GM12875 (cell line): ENCODE measurements around the gene SORCS2.

Source experiments
- H3K4me3 ChIP-seq: one replicate; pipeline ENCODE4 v1.5.1; 2011; ENCODE audit warnings: low read depth, low read length, control low read depth
- CTCF ChIP-seq: IDR thresholded peaks from 2 replicates; pipeline ENCODE4 v1.5.1; 2011; ENCODE audit warnings: low read depth, mild to moderate bottlenecking, control low read depth, inconsistent platforms, low read length, moderate library complexity, borderline replicate concordance; ENCODE audit not compliant: insufficient read depth

Gene SORCS2

GRCh38 chr4:7785017-7785416 lies 592.7 kb downstream of the SORCS2 start:
- no peak overlapping the region for H3K4me3 ChIP-seq
- no peak for TF ChIP-seq CTCF

- TF ChIP-seq CTCF, result no peak
- no peak overlapping the region for H3K4me3 ChIP-seq
These were observed 593.7 kb downstream of the SORCS2 start for GRCh38 chr4:7786040-7786439.

- H3K4me3 ChIP-seq, result no peak overlapping the region
- no peak for TF ChIP-seq CTCF
These were observed 594.2 kb downstream of the SORCS2 start for GRCh38 chr4:7786517-7786916.

GRCh38 chr4:7787067-7787466 lies 594.7 kb downstream of the SORCS2 start:
- no peak overlapping the region for H3K4me3 ChIP-seq
- no peak for TF ChIP-seq CTCF

GRCh38 chr4:7787681-7788141 lies 595.4 kb downstream of the SORCS2 start:
- H3K4me3 ChIP-seq, result no peak overlapping the region
- TF ChIP-seq CTCF, result no peak

GRCh38 chr4:7788193-7788592 lies 595.9 kb downstream of the SORCS2 start:
- no peak overlapping the region for H3K4me3 ChIP-seq
- no peak for TF ChIP-seq CTCF

GRCh38 chr4:7788694-7789425 lies 596.5 kb downstream of the SORCS2 start:
- H3K4me3 ChIP-seq, result no peak overlapping the region
- no peak for TF ChIP-seq CTCF
